DMS53 (cell line): ENCODE results near the gene HSD3B1.
A peak's percentile ranks its signal among the peaks of the same experiment; 100 is the strongest.
"Not testable (repeated sequence)": the region's sequence is repeated elsewhere in the genome, so short reads cannot be mapped to it uniquely, and the experiment has no call there.

ENCODE experiments used
- DNase-seq: peaks from one replicate; lab custom pipeline; 2025; lab: John Stamatoyannopoulos, UW

Gene HSD3B1

DNA sequence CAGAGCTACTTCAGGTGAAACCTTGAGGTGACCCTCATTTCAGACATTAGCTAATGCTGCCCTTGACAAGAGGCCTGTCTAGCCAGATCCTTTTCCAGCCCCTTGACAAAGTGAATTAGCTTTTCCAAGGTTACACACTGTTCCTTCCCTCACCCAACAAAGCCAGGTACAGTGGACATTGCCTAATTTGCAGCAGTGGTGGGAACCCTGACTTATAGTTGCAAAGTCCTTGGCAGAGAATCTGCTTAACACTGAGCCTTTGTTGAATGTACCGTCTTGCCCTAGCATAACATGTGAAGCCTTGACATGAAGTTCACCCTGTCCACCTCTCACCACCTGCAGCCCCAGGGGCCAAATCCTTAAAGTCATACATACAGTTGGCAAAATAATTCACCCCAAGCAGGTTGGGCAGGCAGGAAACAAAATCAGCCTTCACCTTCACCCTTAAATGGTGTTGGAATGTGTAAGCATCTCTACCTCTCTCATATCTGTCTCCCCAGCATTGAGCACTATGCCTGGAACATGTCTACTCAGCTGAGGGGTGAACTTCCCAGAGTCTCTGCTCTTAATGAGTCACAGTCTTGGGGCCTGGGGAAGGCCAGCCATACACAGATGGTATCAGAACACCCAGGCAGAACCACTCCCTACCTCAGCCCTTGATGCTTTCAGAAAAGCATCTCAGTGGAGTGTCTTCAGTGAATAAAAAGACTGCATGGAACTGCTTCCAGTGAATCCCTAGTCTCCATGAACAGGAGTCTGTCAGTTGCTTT, 46.5 kb downstream of the HSD3B1 start:
- DNase-seq = not testable (repeated sequence)

- peak; percentile 44 for DNase-seq
Observed at GRCh38 chr1:119554183-119554582, 47.2 kb downstream of the HSD3B1 start.

- no peak for DNase-seq
Observed at GRCh38 chr1:119556423-119556822, 49.4 kb downstream of the HSD3B1 start.

GRCh38 chr1:119560402-119560801, 53.4 kb downstream of the HSD3B1 start:
- not testable (repeated sequence) for DNase-seq

DNA sequence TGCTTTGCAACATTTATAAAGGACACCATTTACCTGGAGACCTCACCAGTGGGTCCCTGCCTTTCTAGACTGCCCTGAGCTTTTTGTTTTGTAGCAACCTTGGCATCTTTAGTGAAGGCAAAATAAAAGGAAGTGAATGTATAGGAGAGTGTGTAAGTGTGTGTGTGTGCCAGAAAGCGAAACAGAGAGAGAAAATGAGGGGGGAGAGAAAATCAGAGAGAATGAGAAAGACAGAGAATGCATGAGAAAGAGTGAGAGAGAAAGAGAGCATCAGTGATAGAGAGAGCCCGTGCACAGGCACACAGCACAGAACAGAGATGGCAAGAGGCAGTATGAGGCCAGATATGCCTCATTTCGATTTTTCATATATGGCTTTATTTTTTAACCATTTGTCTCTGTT, 57.5 kb downstream of the HSD3B1 start:
- DNase-seq = no peak
